Renal cortex interstitium (tissue), 11 donors: Measurements from ENCODE around the gene FBXO34. TPM values are rescaled to one million over a fixed set of nuclear protein-coding genes. Genes with fewer than 3 reads are reported as not detected.
A peak's percentile ranks its signal among the peaks of the same experiment; 100 is the strongest.
"Not testable (repeated sequence)": the region's sequence is repeated elsewhere in the genome, so short reads cannot be mapped to it uniquely, and the experiment has no call there.

Source experiments
- DNase-seq, 11 donors: peaks; one replicate each; pipeline ENCODE4 v3.0.0-alpha.2; 2013; ENCODE audit warnings: low read depth in 9 of 11, low spot score in 4 of 11; ENCODE audit errors: extremely low read depth in 1 of 11
- polyA plus RNA-seq, 3 donors: library from polyadenylated mRNA; unstranded; fragments of 120-200 nt; gene quantifications; one replicate each; pipeline ENCODE4 v1.2.1, GENCODE V29; 2013; ENCODE audit not compliant: insufficient read length in 3 of 3

Gene FBXO34
- polyA plus RNA-seq, 3 donors, result 32.5 to 38.8 (median 38.7) TPM

- no peak for DNase-seq
Observed at GRCh38 chr14:55329999-55330710, 58.9 kb downstream of the FBXO34 start.

GRCh38 chr14:55332654-55333570, 61.7 kb downstream of the FBXO34 start:
- DNase-seq, result no peak

- peak in 1 of 11 donors; percentile 23 for DNase-seq
Observed at GRCh38 chr14:55333711-55334485, 62.7 kb downstream of the FBXO34 start.

- DNase-seq, result peak in 3 of 11 donors; percentile 31 to 47 (median 43)
Observed at GRCh38 chr14:55336162-55336561, 64.9 kb downstream of the FBXO34 start.

GRCh38 chr14:55336691-55337090, 65.5 kb downstream of the FBXO34 start:
- no peak for DNase-seq

- no peak for DNase-seq
Observed at GRCh38 chr14:55339770-55340169, 68.5 kb downstream of the FBXO34 start.

- no peak for DNase-seq
Observed at GRCh38 chr14:55340482-55340881, 69.3 kb downstream of the FBXO34 start.

- no peak for DNase-seq
Observed at GRCh38 chr14:55341781-55342180, 70.6 kb downstream of the FBXO34 start.

GRCh38 chr14:55344582-55345163, 73.5 kb downstream of the FBXO34 start:
- DNase-seq, result not testable (repeated sequence)

- no peak for DNase-seq
Observed at GRCh38 chr14:55347040-55347439, 75.8 kb downstream of the FBXO34 start.

GRCh38 chr14:55347748-55348147, 76.5 kb downstream of the FBXO34 start:
- DNase-seq, result no peak

- DNase-seq, result no peak
Observed at GRCh38 chr14:55348766-55349453, 77.7 kb downstream of the FBXO34 start.

- DNase-seq, result peak in 3 of 11 donors; percentile 24 to 56 (median 55)
Observed at GRCh38 chr14:55349565-55349964, 78.3 kb downstream of the FBXO34 start.

GRCh38 chr14:55350461-55350860, 79.2 kb downstream of the FBXO34 start:
- no peak for DNase-seq

GRCh38 chr14:55351111-55351510, 79.9 kb downstream of the FBXO34 start:
- no peak for DNase-seq

- DNase-seq, result no peak
Observed at GRCh38 chr14:55352201-55352600, 81.0 kb downstream of the FBXO34 start.

GRCh38 chr14:55353686-55354467, 82.7 kb downstream of the FBXO34 start:
- DNase-seq, result no peak

- DNase-seq, result peak in 7 of 11 donors; percentile 20 to 66 (median 43)
Observed at GRCh38 chr14:55354500-55354899, 83.3 kb downstream of the FBXO34 start.
